Panc1 (cell line): ENCODE results near the gene TXNRD1. TPM values are rescaled to one million over a fixed set of nuclear protein-coding genes. Genes with fewer than 3 reads are reported as not detected.
"Not testable (repeated sequence)": the region's sequence is repeated elsewhere in the genome, so short reads cannot be mapped to it uniquely, and the experiment has no call there.

Source experiments
- ATAC-seq: fragments of 200-7000 bp; cut with Tn5 transposase; 2 replicates; pipeline ENCODE4 v1.9.1; 2020; ENCODE audit warnings: mild to moderate bottlenecking, moderate library complexity
- BruUV-seq: library from RNA; stranded (reverse); fragments of 400-500 nt; replicated peaks from 2 replicates; lab custom pipeline; 2021; lab: Mats Ljungman, UMichigan
- CTCF ChIA-PET: fragments of 300-600 bp; sonication (Branson Sonifier 250); formaldehyde crosslinking; loops from one replicate; lab custom pipeline; 2022; ENCODE audit warnings: antibody characterized with exemption; lab: Charles Lee
- POLR2A ChIA-PET: fragments of 300-600 bp; sonication (Branson Sonifier 250); formaldehyde crosslinking; loops from one replicate; lab custom pipeline; 2022; ENCODE audit warnings: antibody characterized with exemption; lab: Charles Lee
- DNase-seq: peaks from one replicate; pipeline ENCODE4 v3.0.0-alpha.2; 2010; ENCODE audit warnings: low read depth, low spot score
- H3K27ac ChIP-seq: 2 replicates; pipeline ENCODE4 v1.5.1; 2011; ENCODE audit warnings: mild to moderate bottlenecking, low read length, inconsistent platforms
- H3K27me3 ChIP-seq: fragments of 200-500 bp; sonication (Bioruptor generic); 2 replicates; pipeline ENCODE4 v1.6.0; 2014; ENCODE audit warnings: low read length, inconsistent platforms; ENCODE audit not compliant: control insufficient read depth, insufficient read depth
- H3K36me3 ChIP-seq: fragments of 200-500 bp; sonication (Bioruptor generic); 2 replicates; pipeline ENCODE4 v1.5.1; 2014; ENCODE audit warnings: inconsistent platforms, mild to moderate bottlenecking, low read length, moderate library complexity; ENCODE audit not compliant: control insufficient read depth, insufficient read depth
- H3K4me1 ChIP-seq: 2 replicates; pipeline ENCODE4 v1.5.1; 2011; ENCODE audit warnings: inconsistent platforms, mild to moderate bottlenecking, low read length, moderate library complexity; ENCODE audit not compliant: control insufficient read depth, insufficient read depth
- H3K4me3 ChIP-seq, 2 experiments: 2 replicates each; pipeline ENCODE4 v1.5.1; 2011 to 2012; ENCODE audit warnings: low read depth in 2 of 2, low read length in 2 of 2, mild to moderate bottlenecking in 2 of 2, inconsistent platforms in 1 of 2, moderate library complexity in 1 of 2
- H3K9me3 ChIP-seq: fragments of 200-500 bp; sonication (Bioruptor generic); 2 replicates; pipeline ENCODE4 v1.5.1; 2014; ENCODE audit warnings: low read depth, mild to moderate bottlenecking, inconsistent platforms, low read length, moderate library complexity; ENCODE audit not compliant: control insufficient read depth, insufficient read depth
- CTCF ChIP-seq: fragments of 450-650 bp; IDR thresholded peaks from 2 replicates; pipeline ENCODE4 v1.5.1; 2017; ENCODE audit warnings: mild to moderate bottlenecking
- POLR2AphosphoS5 ChIP-seq: IDR thresholded peaks from 2 replicates; pipeline ENCODE4 v1.6.1; 2012; ENCODE audit warnings: mild to moderate bottlenecking, low read depth, low read length, moderate library complexity
- SIN3A ChIP-seq: IDR thresholded peaks from 2 replicates; pipeline ENCODE4 v1.6.1; 2012; ENCODE audit warnings: low read depth, mild to moderate bottlenecking, low read length, moderate library complexity, borderline replicate concordance; ENCODE audit not compliant: insufficient read depth
- TCF7L2 ChIP-seq: IDR thresholded peaks from 2 replicates; pipeline ENCODE4 v1.6.1; 2011; ENCODE audit warnings: mild to moderate bottlenecking, low read depth, low read length, inconsistent platforms
- in situ Hi-C: cut with HindIII; loops from 2 replicates; pipeline ENCODE4 v1.10.0; 2016; ENCODE audit warnings: low sequenced_read_pairs, low pct_unique_long_range_greater_than_20kb
- intact Hi-C: fragments of 100-400 bp; cut with micrococcal nuclease; formaldehyde crosslinking; loops from one replicate; pipeline ENCODE4 v1.10.0; 2022; ENCODE audit not compliant: unreplicated experiment
- total RNA-seq: library from RNA; stranded (reverse); gene quantifications from one replicate; pipeline ENCODE4 v1.2.1, GENCODE V29; 2021; ENCODE audit not compliant: unreplicated experiment
- TF ChIP-seq, protein P1 (sequence below), 2 experiments: IDR thresholded peaks; 2 replicates each; pipeline ENCODE4 v1.6.1; 2011 to 2012; ENCODE audit warnings: low read depth in 2 of 2, control low read depth in 1 of 2, low read length in 1 of 2, mild to moderate bottlenecking in 1 of 2, moderate library complexity in 1 of 2; ENCODE audit not compliant: insufficient read depth in 1 of 2

TXNRD1 gene
- total RNA-seq, 1 experiment from 2014 or later: 348 TPM

DNA sequence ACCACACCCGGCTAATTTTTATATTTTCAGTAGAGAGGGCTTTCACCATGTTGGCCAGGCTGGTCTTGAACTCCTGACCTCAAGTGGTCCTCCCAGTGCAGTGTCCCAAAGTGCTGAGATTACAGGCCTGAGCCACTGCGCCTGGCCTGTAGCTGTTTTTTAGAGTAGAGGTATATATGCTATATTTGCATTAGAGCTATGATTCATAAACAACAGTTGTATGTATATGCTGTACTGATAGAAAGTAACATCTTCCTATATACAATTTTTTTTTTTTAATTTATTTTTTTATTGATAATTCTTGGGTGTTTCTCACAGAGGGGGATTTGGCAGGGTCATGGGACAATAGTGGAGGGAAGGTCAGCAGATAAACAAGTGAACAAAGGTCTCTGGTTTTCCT lies 107.0 kb downstream of the TXNRD1 start:
- DNase-seq, H3K9me3 ChIP-seq, H3K4me3 ChIP-seq, in situ Hi-C loops, H3K27ac ChIP-seq, intact Hi-C loops, CTCF ChIA-PET, BruUV-seq, ATAC-seq, H3K27me3 ChIP-seq, POLR2A ChIA-PET: not testable (repeated sequence)
- Histone ChIP-seq H3K4me1 (peaks cover 13% of the 10 kb centered on the region; the same call in 1 of the 2 replicates), H3K36me3 (peaks cover 57% of the 10 kb centered on the region)

- Histone ChIP-seq H3K9me3 (no peaks in the 10 kb centered on the region), H3K4me3 (no peak overlapping the region), H3K27ac (no peak overlapping the region), H3K27me3 (no peaks in the 10 kb centered on the region), H3K4me1 (peaks cover 6% of the 10 kb centered on the region; the same call in 1 of the 2 replicates), H3K36me3 (peaks cover 57% of the 10 kb centered on the region)
- ATAC-seq: no peak
- ChIA-PET POLR2A (no interaction called here), CTCF (no interaction called here)
- in situ Hi-C loops: no loop called here
- DNase-seq: no peak
- no TSS peak for BruUV-seq
- intact Hi-C loops: no loop called here
- TF ChIP-seq TCF7L2 (no peak), CTCF (no peak), SIN3A (no peak), POLR2AphosphoS5 (no peak)
- TF ChIP-seq, protein P1, sequence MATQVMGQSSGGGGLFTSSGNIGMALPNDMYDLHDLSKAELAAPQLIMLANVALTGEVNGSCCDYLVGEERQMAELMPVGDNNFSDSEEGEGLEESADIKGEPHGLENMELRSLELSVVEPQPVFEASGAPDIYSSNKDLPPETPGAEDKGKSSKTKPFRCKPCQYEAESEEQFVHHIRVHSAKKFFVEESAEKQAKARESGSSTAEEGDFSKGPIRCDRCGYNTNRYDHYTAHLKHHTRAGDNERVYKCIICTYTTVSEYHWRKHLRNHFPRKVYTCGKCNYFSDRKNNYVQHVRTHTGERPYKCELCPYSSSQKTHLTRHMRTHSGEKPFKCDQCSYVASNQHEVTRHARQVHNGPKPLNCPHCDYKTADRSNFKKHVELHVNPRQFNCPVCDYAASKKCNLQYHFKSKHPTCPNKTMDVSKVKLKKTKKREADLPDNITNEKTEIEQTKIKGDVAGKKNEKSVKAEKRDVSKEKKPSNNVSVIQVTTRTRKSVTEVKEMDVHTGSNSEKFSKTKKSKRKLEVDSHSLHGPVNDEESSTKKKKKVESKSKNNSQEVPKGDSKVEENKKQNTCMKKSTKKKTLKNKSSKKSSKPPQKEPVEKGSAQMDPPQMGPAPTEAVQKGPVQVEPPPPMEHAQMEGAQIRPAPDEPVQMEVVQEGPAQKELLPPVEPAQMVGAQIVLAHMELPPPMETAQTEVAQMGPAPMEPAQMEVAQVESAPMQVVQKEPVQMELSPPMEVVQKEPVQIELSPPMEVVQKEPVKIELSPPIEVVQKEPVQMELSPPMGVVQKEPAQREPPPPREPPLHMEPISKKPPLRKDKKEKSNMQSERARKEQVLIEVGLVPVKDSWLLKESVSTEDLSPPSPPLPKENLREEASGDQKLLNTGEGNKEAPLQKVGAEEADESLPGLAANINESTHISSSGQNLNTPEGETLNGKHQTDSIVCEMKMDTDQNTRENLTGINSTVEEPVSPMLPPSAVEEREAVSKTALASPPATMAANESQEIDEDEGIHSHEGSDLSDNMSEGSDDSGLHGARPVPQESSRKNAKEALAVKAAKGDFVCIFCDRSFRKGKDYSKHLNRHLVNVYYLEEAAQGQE (IDR thresholded peaks at IDR 0.05; ENCODE audit: insufficient read depth in 1 of 2, low read depth in 2 of 2, low read length in 1 of 2): no peak
These were observed 108.3 kb downstream of the TXNRD1 start for GRCh38 chr12:104323899-104324298.

DNA sequence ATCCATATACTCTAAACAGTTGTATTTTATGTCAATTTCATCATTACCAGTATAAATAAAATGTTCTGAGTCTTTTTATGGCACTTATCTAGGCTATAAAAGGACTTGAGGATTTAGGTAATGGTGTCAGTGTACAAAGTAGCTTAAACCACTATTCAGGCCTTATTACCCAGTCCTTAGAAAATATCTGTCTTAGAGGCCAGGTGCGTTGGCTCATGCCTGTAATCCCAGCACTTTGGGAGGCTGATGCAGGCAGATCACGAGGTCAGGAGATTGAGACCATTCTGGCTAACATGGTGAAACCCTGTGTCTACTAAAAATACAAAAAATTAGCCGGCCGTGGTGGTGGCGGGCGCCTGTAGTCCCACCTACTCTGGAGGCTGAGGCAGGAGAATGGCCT lies 112.7 kb downstream of the TXNRD1 start:
- in situ Hi-C loops: not testable (repeated sequence)
- POLR2A ChIA-PET: interaction anchor here (0.6 kb wide), 1 partner anchor 41 kb away, joined by 7 read pairs; no protein-coding TSS in a partner anchor

More for the DNA sequence above, 112.7 kb downstream of the TXNRD1 start:
- H3K4me1 ChIP-seq, DNase-seq, ATAC-seq, H3K27ac ChIP-seq, H3K9me3 ChIP-seq, H3K27me3 ChIP-seq, BruUV-seq, H3K4me3 ChIP-seq, intact Hi-C loops: not testable (repeated sequence)
- CTCF ChIA-PET: interaction anchor here (0.6 kb wide), 1 partner anchor 109 kb away, joined by 4 read pairs; no protein-coding TSS in a partner anchor
- H3K36me3 ChIP-seq: peaks cover 52% of the 10 kb centered on the region
